ENCODE measurements around the gene TEKT1.

GRCh38 chr17:6811510-6811909 is 20.0 kb downstream of the TEKT1 start:
- TF ChIP-seq CTCF (optimal IDR thresholded peaks at IDR 0.05 in 1 of 3, IDR thresholded peaks at IDR 0.05 in 1 of 3, conservative IDR thresholded peaks at IDR 0.05 in 1 of 3; ENCODE audit: extremely low read depth in 1 of 3, insufficient read depth in 2 of 3, low read length in 3 of 3) (no peak), EZH2 (IDR thresholded peaks at IDR 0.05; ENCODE audit: low read length) (no peak)

Data from keratinocyte (primary cell).